Measurements from ENCODE around the gene DLGAP4.

DLGAP4 gene

DNA sequence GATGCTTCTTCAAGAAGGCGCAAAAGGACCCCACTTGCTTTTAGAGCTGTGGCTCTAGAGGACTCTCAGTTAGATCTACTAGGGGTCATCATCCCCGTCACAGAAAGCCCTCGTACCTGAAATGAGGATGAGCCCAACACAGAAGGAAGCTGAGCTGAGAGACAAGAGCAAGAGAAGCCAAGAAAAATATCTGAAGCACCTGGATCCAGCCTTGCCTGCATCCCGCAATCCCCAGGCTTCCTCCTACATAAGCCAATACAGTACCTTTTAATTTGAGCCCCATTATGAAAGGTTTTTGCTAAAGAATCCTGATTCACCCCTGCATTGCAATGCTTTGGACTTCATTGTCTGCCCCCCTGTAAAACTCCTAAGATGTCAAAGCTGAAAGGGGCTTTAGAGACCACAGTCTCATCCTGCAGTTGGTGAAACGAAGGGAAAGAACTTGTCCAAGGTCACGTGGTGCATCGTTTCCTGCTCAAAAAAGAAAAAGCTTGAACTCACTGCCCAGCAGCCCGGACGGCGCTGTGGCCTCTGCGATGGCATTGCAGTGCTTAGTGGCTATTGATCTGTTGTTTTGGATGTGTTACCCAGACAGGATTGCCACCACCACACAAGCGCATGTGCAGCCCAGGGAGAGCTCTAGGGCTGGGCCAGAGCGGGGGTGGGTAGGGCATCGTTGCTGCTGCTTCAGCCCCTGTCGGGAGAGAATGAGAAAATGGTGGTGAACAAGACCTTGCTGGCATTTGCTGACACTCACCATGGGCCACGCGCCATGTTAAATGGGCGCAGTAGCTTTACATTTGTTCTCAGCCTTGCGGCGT lies 41.5 kb upstream of the DLGAP4 start:
- no peak overlapping the region for H3K4me3 ChIP-seq (ENCODE audit: low read depth, low read length)
- TF ChIP-seq, protein P1, sequence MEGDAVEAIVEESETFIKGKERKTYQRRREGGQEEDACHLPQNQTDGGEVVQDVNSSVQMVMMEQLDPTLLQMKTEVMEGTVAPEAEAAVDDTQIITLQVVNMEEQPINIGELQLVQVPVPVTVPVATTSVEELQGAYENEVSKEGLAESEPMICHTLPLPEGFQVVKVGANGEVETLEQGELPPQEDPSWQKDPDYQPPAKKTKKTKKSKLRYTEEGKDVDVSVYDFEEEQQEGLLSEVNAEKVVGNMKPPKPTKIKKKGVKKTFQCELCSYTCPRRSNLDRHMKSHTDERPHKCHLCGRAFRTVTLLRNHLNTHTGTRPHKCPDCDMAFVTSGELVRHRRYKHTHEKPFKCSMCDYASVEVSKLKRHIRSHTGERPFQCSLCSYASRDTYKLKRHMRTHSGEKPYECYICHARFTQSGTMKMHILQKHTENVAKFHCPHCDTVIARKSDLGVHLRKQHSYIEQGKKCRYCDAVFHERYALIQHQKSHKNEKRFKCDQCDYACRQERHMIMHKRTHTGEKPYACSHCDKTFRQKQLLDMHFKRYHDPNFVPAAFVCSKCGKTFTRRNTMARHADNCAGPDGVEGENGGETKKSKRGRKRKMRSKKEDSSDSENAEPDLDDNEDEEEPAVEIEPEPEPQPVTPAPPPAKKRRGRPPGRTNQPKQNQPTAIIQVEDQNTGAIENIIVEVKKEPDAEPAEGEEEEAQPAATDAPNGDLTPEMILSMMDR (IDR thresholded peaks at IDR 0.05; ENCODE audit: insufficient read depth, low read depth, low read length, missing control alignments): no peak
- DNase-seq (ENCODE audit: low read depth): no peak

DNA sequence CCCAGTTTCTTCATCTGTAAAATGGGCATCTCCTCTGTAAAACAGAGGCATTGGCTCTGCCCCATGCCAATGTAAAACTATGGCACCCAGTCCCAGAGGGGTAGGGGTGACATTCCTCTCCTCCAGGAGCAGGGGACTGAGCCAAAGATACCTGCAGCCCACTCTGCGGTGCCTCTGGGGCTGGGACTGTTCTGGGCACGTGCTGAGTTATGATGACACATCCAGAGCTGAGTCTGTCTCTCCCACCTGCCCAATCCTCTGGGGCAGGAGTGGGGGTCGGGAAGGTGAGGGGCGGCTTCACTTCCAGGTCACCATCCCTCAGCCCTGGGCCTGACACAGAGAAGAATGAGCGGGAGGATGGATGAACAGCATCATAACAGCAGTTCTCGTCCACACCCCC lies 40.0 kb upstream of the DLGAP4 start:
- TF ChIP-seq, protein P1 (IDR thresholded peaks at IDR 0.05; ENCODE audit: insufficient read depth, low read depth, low read length, missing control alignments): no peak
- DNase-seq (ENCODE audit: low read depth): no peak
- no peak overlapping the region for H3K4me3 ChIP-seq (ENCODE audit: low read depth, low read length)

GRCh38 chr20:36267605-36268381 lies 38.3 kb upstream of the DLGAP4 start:
- H3K4me3 ChIP-seq (ENCODE audit: low read depth, low read length): no peak overlapping the region
- TF ChIP-seq, protein P1 (IDR thresholded peaks at IDR 0.05; ENCODE audit: insufficient read depth, low read depth, low read length, missing control alignments): no peak
- no peak for DNase-seq (ENCODE audit: low read depth)

GRCh38 chr20:36268440-36269342 lies 37.4 kb upstream of the DLGAP4 start:
- TF ChIP-seq, protein P1 (IDR thresholded peaks at IDR 0.05; ENCODE audit: insufficient read depth, low read depth, low read length, missing control alignments): no peak
- no peak overlapping the region for H3K4me3 ChIP-seq (ENCODE audit: low read depth, low read length)
- DNase-seq (ENCODE audit: low read depth): no peak

GRCh38 chr20:36269507-36269906 lies 36.6 kb upstream of the DLGAP4 start:
- TF ChIP-seq, protein P1 (IDR thresholded peaks at IDR 0.05; ENCODE audit: insufficient read depth, low read depth, low read length, missing control alignments): no peak
- no peak for DNase-seq (ENCODE audit: low read depth)
- H3K4me3 ChIP-seq (ENCODE audit: low read depth, low read length): no peak overlapping the region

GRCh38 chr20:36270744-36271638 lies 35.1 kb upstream of the DLGAP4 start:
- no peak for DNase-seq (ENCODE audit: low read depth)
- TF ChIP-seq, protein P1 (IDR thresholded peaks at IDR 0.05; ENCODE audit: insufficient read depth, low read depth, low read length, missing control alignments): no peak
- H3K4me3 ChIP-seq (ENCODE audit: low read depth, low read length): no peak overlapping the region

Measured in GM12865 (cell line).